Endothelial cell of umbilical vein (primary cell): ENCODE results near the gene ERG. TPM values are rescaled to one million over a fixed set of nuclear protein-coding genes. Genes with fewer than 3 reads are reported as not detected.

Experiments used
- BruUV-seq: library from RNA; stranded (reverse); fragments of 400-500 nt; replicated peaks from 2 replicates; lab custom pipeline; 2021; lab: Mats Ljungman, UMichigan
- CTCF ChIA-PET: fragments of 300-600, 350-600 bp; sonication (Branson Sonifier 250); formaldehyde crosslinking; loops from one replicate; lab custom pipeline; 2021; ENCODE audit warnings: antibody characterized with exemption, inconsistent platforms; lab: Charles Lee
- POLR2A ChIA-PET: fragments of 300-600, 350-600 bp; sonication (Branson Sonifier 250); formaldehyde crosslinking; loops from one replicate; lab custom pipeline; 2021; ENCODE audit warnings: antibody characterized with exemption, inconsistent platforms; lab: Charles Lee
- DNase-seq: peaks from one replicate; pipeline ENCODE4 v3.0.0-alpha.2; 2011; ENCODE audit warnings: low read depth, low spot score
- FAIRE-seq: peaks from 2 replicates; lab custom pipeline; 2011; peaks lifted over from hg19 to GRCh38; lab: Jason Lieb, UNC
- H2AFZ ChIP-seq: 2 replicates; pipeline ENCODE4 v1.6.0; 2012; ENCODE audit warnings: low read depth, low read length, control low read depth, inconsistent platforms
- H3K27ac ChIP-seq: 2 replicates; pipeline ENCODE4 v1.5.1; 2011; ENCODE audit warnings: low read depth, mild to moderate bottlenecking, control low read depth, low read length, moderate library complexity; ENCODE audit not compliant: insufficient read depth
- H3K27me3 ChIP-seq, 2 experiments: 2 replicates each; pipeline versions ENCODE4 v1.6.0 to v1.6.1; 2011; ENCODE audit warnings: low read length in 2 of 2, mixed read lengths in 1 of 2; ENCODE audit not compliant: control insufficient read depth in 2 of 2, insufficient read depth in 2 of 2
- H3K36me3 ChIP-seq, 2 experiments: 2 replicates in 1 of 2; 3 replicates in 1 of 2; pipeline ENCODE4 v1.5.1; 2011; ENCODE audit warnings: low read length in 2 of 2, mild to moderate bottlenecking in 1 of 2, moderate library complexity in 1 of 2; ENCODE audit not compliant: control insufficient read depth in 2 of 2, insufficient read depth in 2 of 2; ENCODE audit errors: extremely low read depth in 1 of 2
- H3K4me1 ChIP-seq: 3 replicates; pipeline ENCODE4 v1.5.1; 2011; ENCODE audit warnings: mild to moderate bottlenecking, low read length; ENCODE audit not compliant: control insufficient read depth, insufficient read depth; ENCODE audit errors: extremely low read depth
- H3K4me2 ChIP-seq: 2 replicates; pipeline ENCODE4 v1.6.1; 2011; ENCODE audit warnings: low read length, control low read depth, mixed read lengths; ENCODE audit not compliant: insufficient read depth
- H3K4me3 ChIP-seq, 3 experiments: fragments of 200-600 bp in 1 of 3; sonication (generic), shearing (Covaris generic) in 1 of 3; replicated peaks in 1 of 3; 2 replicates each; pipeline ENCODE4 v1.5.1; 2011 to 2016; ENCODE audit warnings: control low read depth in 3 of 3, low read length in 3 of 3, mild to moderate bottlenecking in 2 of 3, inconsistent platforms in 1 of 3, low read depth in 1 of 3, moderate library complexity in 1 of 3; ENCODE audit not compliant: insufficient read depth in 1 of 3
- H3K79me2 ChIP-seq: 2 replicates; pipeline ENCODE4 v1.6.0; 2012; ENCODE audit warnings: low read length, inconsistent platforms; ENCODE audit not compliant: control insufficient read depth, insufficient read depth
- H3K9ac ChIP-seq: replicated peaks from 2 replicates; pipeline ENCODE3; 2011; ENCODE audit warnings: low read length, control low read depth; ENCODE audit not compliant: insufficient read depth; ENCODE audit errors: extremely low read depth
- H3K9me1 ChIP-seq: replicated peaks from 3 replicates; pipeline ENCODE4 v1.6.0; 2011; ENCODE audit warnings: mild to moderate bottlenecking, low read length; ENCODE audit not compliant: control insufficient read depth, insufficient read depth; ENCODE audit errors: extremely low read depth
- H3K9me3 ChIP-seq: replicated peaks from 2 replicates; pipeline ENCODE4 v1.5.1; 2012; ENCODE audit warnings: low read length, inconsistent platforms; ENCODE audit not compliant: control insufficient read depth, insufficient read depth
- H4K20me1 ChIP-seq: replicated peaks from 2 replicates; pipeline ENCODE3; 2011; ENCODE audit warnings: mild to moderate bottlenecking, low read length; ENCODE audit not compliant: control insufficient read depth, insufficient read depth; ENCODE audit errors: extremely low read depth
- EZH2 ChIP-seq: IDR thresholded peaks from 2 replicates; pipeline ENCODE4 v1.6.1; 2012; ENCODE audit warnings: borderline replicate concordance, low read depth, mild to moderate bottlenecking, moderate library complexity, low read length, inconsistent platforms; ENCODE audit not compliant: severe bottlenecking
- FOS ChIP-seq: IDR thresholded peaks from 2 replicates; pipeline ENCODE4 v1.6.1; 2011; ENCODE audit warnings: mild to moderate bottlenecking, low read length, moderate library complexity, borderline replicate concordance; ENCODE audit not compliant: insufficient read depth
- GATA2 ChIP-seq: IDR thresholded peaks from 2 replicates; pipeline ENCODE4 v1.7.0; 2011; ENCODE audit warnings: low read depth, mild to moderate bottlenecking, moderate library complexity, mixed read lengths, low read length; ENCODE audit not compliant: insufficient read length, insufficient read depth
- JUN ChIP-seq: IDR thresholded peaks from 2 replicates; pipeline ENCODE4 v1.6.1; 2011; ENCODE audit warnings: borderline replicate concordance, low read depth; ENCODE audit not compliant: insufficient read length, insufficient read depth
- MYC ChIP-seq: IDR thresholded peaks from one replicate; pipeline ENCODE4 v1.6.1; 2011; ENCODE audit warnings: mild to moderate bottlenecking, low read depth, low read length
- POLR2A ChIP-seq: IDR thresholded peaks from 2 replicates; pipeline ENCODE4 v1.6.1; 2012; ENCODE audit warnings: low read depth, mild to moderate bottlenecking, control low read depth, low read length
- POLR2AphosphoS5 ChIP-seq: IDR thresholded peaks from 2 replicates; pipeline ENCODE4 v1.6.1; 2012; ENCODE audit warnings: low read depth, mild to moderate bottlenecking, control low read depth, low read length, moderate library complexity; ENCODE audit not compliant: insufficient read depth
- dilution Hi-C: fragments of 300-500 bp; cut with MboI; formaldehyde crosslinking; loops from one replicate; pipeline ENCODE4 v1.15.0; 2019; ENCODE audit warnings: low sequenced_read_pairs; ENCODE audit not compliant: extremely low pct_ligation_motif_present
- intact Hi-C: fragments of 100-400 bp; cut with micrococcal nuclease; formaldehyde crosslinking; loops from one replicate; pipeline ENCODE4 v1.10.0; 2022
- polyA plus RNA-seq, 4 experiments: library from polyadenylated mRNA; depleted of rRNA in 3 of 4; stranded (reverse) in 3 of 4; unstranded in 1 of 4; fragments of >200 nt; gene quantifications; 2 replicates each; pipeline versions ENCODE4 v1.2.1 to v1.2.3, GENCODE V29; 2011 to 2012; ENCODE audit warnings: missing spikeins in 1 of 4
- total RNA-seq: library from RNA; stranded (reverse); gene quantifications from 2 replicates; pipeline ENCODE4 v1.2.3, GENCODE V29; 2021
- TF ChIP-seq, protein P1 (sequence below), 2 donors: IDR thresholded peaks; 1 replicate in 1 of 2; 2 replicates in 1 of 2; pipeline ENCODE4 v1.5.1; 2011; ENCODE audit warnings: low read length in 2 of 2, mild to moderate bottlenecking in 2 of 2, moderate library complexity in 2 of 2, control low read depth in 1 of 2, inconsistent platforms in 1 of 2, low read depth in 1 of 2; ENCODE audit not compliant: insufficient read depth in 1 of 2; ENCODE audit errors: extremely low read depth in 1 of 2
- TF ChIP-seq, protein P2 (sequence below): IDR thresholded peaks from 2 replicates; pipeline ENCODE4 v1.6.1; 2011; ENCODE audit not compliant: insufficient read depth, insufficient read length

Gene ERG
- total and polyA plus RNA-seq, 2 donors (not counting 3 experiments of a cell fraction or from before 2014, with no cell fraction given): 173 to 210 TPM

DNA sequence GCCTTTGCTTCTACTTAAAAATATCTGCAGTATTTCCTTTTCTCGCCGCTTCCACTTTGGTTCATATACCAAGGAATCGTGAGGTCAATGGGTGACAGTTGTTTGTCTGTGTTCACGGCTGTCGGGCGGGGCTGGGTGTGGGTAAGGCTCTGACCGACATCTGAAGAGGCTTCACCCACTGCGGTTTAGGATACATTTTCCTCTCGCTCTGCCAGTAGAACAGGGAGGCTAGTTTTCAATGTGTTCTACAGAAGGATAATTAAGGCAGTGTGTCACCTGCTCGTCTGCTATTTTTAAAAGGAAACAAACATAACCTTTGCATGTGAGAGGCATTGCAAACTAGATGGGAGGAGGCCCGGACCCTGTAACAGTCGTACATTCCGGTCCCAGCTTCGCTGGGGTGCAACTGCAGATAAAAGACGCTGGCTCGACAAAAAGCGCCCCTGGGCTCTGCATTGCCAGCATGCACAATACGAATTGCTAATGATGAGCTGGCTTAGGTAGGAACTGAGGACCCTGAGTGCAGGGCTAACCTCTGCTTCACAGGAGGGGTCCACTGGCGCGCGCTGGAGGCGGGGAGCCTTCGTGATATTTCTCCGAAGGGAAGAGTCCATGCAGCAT lies 8.5 kb upstream of the ERG start:
- FAIRE-seq: no peak
- peak overlapping the region; percentile 77 for H2AFZ ChIP-seq
- H4K20me1 ChIP-seq: no peaks in the 10 kb centered on the region
- ChIA-PET CTCF (interaction anchor here (1.0 to 1.1 kb wide), 2 partner anchors 205 to 632 kb away, joined by 4 to 5 read pairs; no protein-coding TSS in a partner anchor), POLR2A (no interaction called here)
- no peaks in the 10 kb centered on the region for H3K27me3 ChIP-seq
- BruUV-seq: no TSS peak
- H3K36me3 ChIP-seq: peaks cover 0 to 2% of the 10 kb centered on the region in 2 experiments
- intact Hi-C loops: loop anchor here (1.0 to 10.0 kb wide), 3 partner anchors 8 to 668 kb away; partner anchors contain the start of gene ERG
- peaks cover 48% of the 10 kb centered on the region for H3K4me1 ChIP-seq
- TF ChIP-seq MYC: no peak
- TF ChIP-seq, protein P1, sequence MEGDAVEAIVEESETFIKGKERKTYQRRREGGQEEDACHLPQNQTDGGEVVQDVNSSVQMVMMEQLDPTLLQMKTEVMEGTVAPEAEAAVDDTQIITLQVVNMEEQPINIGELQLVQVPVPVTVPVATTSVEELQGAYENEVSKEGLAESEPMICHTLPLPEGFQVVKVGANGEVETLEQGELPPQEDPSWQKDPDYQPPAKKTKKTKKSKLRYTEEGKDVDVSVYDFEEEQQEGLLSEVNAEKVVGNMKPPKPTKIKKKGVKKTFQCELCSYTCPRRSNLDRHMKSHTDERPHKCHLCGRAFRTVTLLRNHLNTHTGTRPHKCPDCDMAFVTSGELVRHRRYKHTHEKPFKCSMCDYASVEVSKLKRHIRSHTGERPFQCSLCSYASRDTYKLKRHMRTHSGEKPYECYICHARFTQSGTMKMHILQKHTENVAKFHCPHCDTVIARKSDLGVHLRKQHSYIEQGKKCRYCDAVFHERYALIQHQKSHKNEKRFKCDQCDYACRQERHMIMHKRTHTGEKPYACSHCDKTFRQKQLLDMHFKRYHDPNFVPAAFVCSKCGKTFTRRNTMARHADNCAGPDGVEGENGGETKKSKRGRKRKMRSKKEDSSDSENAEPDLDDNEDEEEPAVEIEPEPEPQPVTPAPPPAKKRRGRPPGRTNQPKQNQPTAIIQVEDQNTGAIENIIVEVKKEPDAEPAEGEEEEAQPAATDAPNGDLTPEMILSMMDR (IDR thresholded peaks at IDR 0.05; ENCODE audit: extremely low read depth in 1 of 2, insufficient read depth in 1 of 2, low read depth in 1 of 2, low read length in 2 of 2): no peak
- no peak for TF ChIP-seq POLR2AphosphoS5
- no peak for TF ChIP-seq FOS
- TF ChIP-seq POLR2A: no peak
- TF ChIP-seq, protein P2, sequence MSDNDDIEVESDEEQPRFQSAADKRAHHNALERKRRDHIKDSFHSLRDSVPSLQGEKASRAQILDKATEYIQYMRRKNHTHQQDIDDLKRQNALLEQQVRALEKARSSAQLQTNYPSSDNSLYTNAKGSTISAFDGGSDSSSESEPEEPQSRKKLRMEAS: no peak
- TF ChIP-seq GATA2: no peak
- TF ChIP-seq JUN: no peak
- TF ChIP-seq EZH2: no peak
- peak; percentile 57 for DNase-seq
- H3K4me3 ChIP-seq: peak overlapping the region; percentile 7 to 93 (median 25)
- H3K9ac ChIP-seq: peak overlapping the region; percentile 63
- peak overlapping the region; percentile 90 for H3K4me2 ChIP-seq
- H3K27ac ChIP-seq: peak overlapping the region; percentile 97
- H3K9me3 ChIP-seq: no peaks in the 10 kb centered on the region
- H3K79me2 ChIP-seq: peaks cover 29% of the 10 kb centered on the region
- dilution Hi-C loops: no loop called here
- no peaks in the 10 kb centered on the region for H3K9me1 ChIP-seq
